ENCODE results near the gene STXBP6.

Gene STXBP6

GRCh38 chr14:24881116-24881893 is 168.6 kb downstream of the STXBP6 start:
- Histone ChIP-seq H4K20me1 (ENCODE audit: low read depth, low read length) (no peaks in the 10 kb centered on the region), H3K27ac (ENCODE audit: low read depth, low read length) (no peak overlapping the region), H3K4me2 (ENCODE audit: low read depth, low read length, poor library complexity, severe bottlenecking) (no peak overlapping the region), H3K27me3 (ENCODE audit: low read length) (no peaks in the 10 kb centered on the region), H3K4me3 (ENCODE audit: insufficient read depth, low read length, poor library complexity, severe bottlenecking) (no peak overlapping the region), H3K9ac (ENCODE audit: low read length) (no peak overlapping the region), H3K36me3 (ENCODE audit: low read length) (no peaks in the 10 kb centered on the region), H3K79me2 (ENCODE audit: insufficient read depth, low read length) (no peaks in the 10 kb centered on the region), H2AFZ (ENCODE audit: low read depth, low read length, severe bottlenecking) (no peak overlapping the region), H3K9me3 (ENCODE audit: insufficient read depth, low read length) (no peaks in the 10 kb centered on the region), H3F3A (ENCODE audit: insufficient read depth) (no peaks in the 10 kb centered on the region), H3K9me2 (replicated peaks; ENCODE audit: insufficient read depth, low read length) (no peaks in the 10 kb centered on the region)
- TF ChIP-seq EZH2phosphoT487 (conservative IDR thresholded peaks at IDR 0.05; ENCODE audit: low read length), result no peak

- Histone ChIP-seq H4K20me1 (ENCODE audit: low read depth, low read length) (no peaks in the 10 kb centered on the region), H3K36me3 (ENCODE audit: low read length) (no peaks in the 10 kb centered on the region), H3K27me3 (ENCODE audit: low read length) (no peaks in the 10 kb centered on the region), H3K4me2 (ENCODE audit: low read depth, low read length, poor library complexity, severe bottlenecking) (no peak overlapping the region), H3F3A (ENCODE audit: insufficient read depth) (no peaks in the 10 kb centered on the region), H3K9me3 (ENCODE audit: insufficient read depth, low read length) (no peaks in the 10 kb centered on the region), H3K9me2 (replicated peaks; ENCODE audit: insufficient read depth, low read length) (no peaks in the 10 kb centered on the region), H3K27ac (ENCODE audit: low read depth, low read length) (no peak overlapping the region), H2AFZ (ENCODE audit: low read depth, low read length, severe bottlenecking) (no peak overlapping the region), H3K9ac (ENCODE audit: low read length) (no peak overlapping the region), H3K4me3 (ENCODE audit: insufficient read depth, low read length, poor library complexity, severe bottlenecking) (no peak overlapping the region), H3K79me2 (ENCODE audit: insufficient read depth, low read length) (no peaks in the 10 kb centered on the region)
- no peak for TF ChIP-seq CTCF (IDR thresholded peaks at IDR 0.05; ENCODE audit: insufficient read depth, low read length, poor library complexity, severe bottlenecking)
- TF ChIP-seq EZH2phosphoT487 (conservative IDR thresholded peaks at IDR 0.05; ENCODE audit: low read length), result no peak
Measured at GRCh38 chr14:24880689-24881088, 169.3 kb downstream of the STXBP6 start.

- no peaks in the 10 kb centered on the region for H3K27me3 ChIP-seq (ENCODE audit: low read length)
Measured at GRCh38 chr14:24879661-24880386, 170.1 kb downstream of the STXBP6 start.

More at GRCh38 chr14:24879661-24880386, 170.1 kb downstream of the STXBP6 start:
- Histone ChIP-seq H3K4me3 (ENCODE audit: insufficient read depth, low read length, poor library complexity, severe bottlenecking) (no peak overlapping the region), H3K9ac (ENCODE audit: low read length) (no peak overlapping the region), H3K9me3 (ENCODE audit: insufficient read depth, low read length) (no peaks in the 10 kb centered on the region), H3K4me2 (ENCODE audit: low read depth, low read length, poor library complexity, severe bottlenecking) (no peak overlapping the region), H3K36me3 (ENCODE audit: low read length) (no peaks in the 10 kb centered on the region), H3K27ac (ENCODE audit: low read depth, low read length) (no peak overlapping the region), H3K9me2 (replicated peaks; ENCODE audit: insufficient read depth, low read length) (no peaks in the 10 kb centered on the region), H2AFZ (ENCODE audit: low read depth, low read length, severe bottlenecking) (no peak overlapping the region), H3K79me2 (ENCODE audit: insufficient read depth, low read length) (no peaks in the 10 kb centered on the region), H3F3A (ENCODE audit: insufficient read depth) (no peaks in the 10 kb centered on the region), H4K20me1 (ENCODE audit: low read depth, low read length) (no peaks in the 10 kb centered on the region)
- TF ChIP-seq EZH2phosphoT487 (conservative IDR thresholded peaks at IDR 0.05; ENCODE audit: low read length), result no peak
- TF ChIP-seq CTCF (IDR thresholded peaks at IDR 0.05; ENCODE audit: insufficient read depth, low read length, poor library complexity, severe bottlenecking), result no peak

Measured in SU-DHL-6 (cell line).